GM12865 (cell line): ENCODE measurements around the gene ITPR1.

Experiments used
- DNase-seq: peaks from one replicate; pipeline ENCODE4 v3.0.0; 2010; ENCODE audit warnings: low read depth
- H3K4me3 ChIP-seq: 2 replicates; pipeline ENCODE4 v1.5.1; 2011; ENCODE audit warnings: mild to moderate bottlenecking, low read depth, low read length, control low read depth
- TF ChIP-seq, protein P1 (sequence below): IDR thresholded peaks from 2 replicates; pipeline ENCODE4 v1.5.1; 2011; ENCODE audit warnings: low read length, control low read depth, low read depth, inconsistent platforms; ENCODE audit not compliant: insufficient read depth; ENCODE audit errors: missing control alignments

ITPR1 gene

DNA sequence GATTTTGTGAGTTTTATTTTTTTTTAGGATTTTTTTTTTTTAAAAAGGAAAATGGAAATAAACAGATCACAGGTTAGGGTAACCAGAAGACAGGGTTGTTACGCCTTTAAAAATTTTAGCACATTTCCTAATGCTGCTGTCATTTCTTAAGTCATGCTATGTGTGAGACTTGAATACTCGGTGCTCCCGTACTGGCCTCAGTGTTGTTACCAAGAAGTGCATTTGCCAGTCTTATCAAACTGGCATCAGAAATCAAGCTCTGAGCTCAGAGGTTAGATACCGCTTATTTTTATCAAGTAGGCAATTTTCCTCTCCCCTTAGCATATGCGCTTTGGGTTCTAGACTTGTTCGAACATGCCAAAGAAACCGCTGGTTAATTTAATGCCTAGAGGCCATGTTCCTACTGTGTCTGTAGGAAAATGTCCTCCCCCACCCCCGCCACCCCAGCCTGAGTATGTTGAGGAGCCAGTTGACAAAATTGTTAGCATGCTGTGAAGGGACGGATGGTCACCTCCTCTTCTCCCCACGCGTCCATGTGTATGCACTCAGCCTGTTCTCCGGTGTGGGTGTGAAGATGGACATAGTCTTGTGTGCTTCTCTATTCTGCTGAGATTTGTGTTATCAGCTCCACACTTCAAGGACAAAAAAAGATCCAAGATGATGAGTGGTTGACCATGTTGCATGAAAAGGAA, 88.9 kb downstream of the ITPR1 start:
- no peak for DNase-seq
- TF ChIP-seq, protein P1, sequence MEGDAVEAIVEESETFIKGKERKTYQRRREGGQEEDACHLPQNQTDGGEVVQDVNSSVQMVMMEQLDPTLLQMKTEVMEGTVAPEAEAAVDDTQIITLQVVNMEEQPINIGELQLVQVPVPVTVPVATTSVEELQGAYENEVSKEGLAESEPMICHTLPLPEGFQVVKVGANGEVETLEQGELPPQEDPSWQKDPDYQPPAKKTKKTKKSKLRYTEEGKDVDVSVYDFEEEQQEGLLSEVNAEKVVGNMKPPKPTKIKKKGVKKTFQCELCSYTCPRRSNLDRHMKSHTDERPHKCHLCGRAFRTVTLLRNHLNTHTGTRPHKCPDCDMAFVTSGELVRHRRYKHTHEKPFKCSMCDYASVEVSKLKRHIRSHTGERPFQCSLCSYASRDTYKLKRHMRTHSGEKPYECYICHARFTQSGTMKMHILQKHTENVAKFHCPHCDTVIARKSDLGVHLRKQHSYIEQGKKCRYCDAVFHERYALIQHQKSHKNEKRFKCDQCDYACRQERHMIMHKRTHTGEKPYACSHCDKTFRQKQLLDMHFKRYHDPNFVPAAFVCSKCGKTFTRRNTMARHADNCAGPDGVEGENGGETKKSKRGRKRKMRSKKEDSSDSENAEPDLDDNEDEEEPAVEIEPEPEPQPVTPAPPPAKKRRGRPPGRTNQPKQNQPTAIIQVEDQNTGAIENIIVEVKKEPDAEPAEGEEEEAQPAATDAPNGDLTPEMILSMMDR, result no peak

DNA sequence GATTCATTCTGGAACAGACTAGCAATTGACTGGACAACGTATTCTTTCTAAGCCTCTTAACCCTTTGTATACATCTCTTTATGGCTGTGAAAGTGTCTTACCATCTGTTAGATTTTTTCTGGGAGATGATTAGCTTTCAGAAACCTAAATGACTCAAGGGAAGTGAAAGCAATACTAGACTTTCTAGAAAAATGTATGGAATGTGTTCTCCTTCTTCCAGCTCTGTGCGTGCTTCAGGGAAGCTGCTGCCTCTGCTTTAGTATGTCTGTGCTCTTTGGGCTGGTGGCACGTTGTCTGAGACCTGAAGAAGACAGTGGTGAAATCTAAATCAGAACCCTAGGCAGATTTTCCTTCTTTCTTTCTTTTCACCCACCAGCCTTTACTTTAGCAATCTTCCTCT, 89.5 kb downstream of the ITPR1 start:
- no peak overlapping the region for H3K4me3 ChIP-seq
- TF ChIP-seq, protein P1, result no peak
- DNase-seq, result no peak

More for the DNA sequence above, 88.9 kb downstream of the ITPR1 start:
- no peak overlapping the region for H3K4me3 ChIP-seq

DNA sequence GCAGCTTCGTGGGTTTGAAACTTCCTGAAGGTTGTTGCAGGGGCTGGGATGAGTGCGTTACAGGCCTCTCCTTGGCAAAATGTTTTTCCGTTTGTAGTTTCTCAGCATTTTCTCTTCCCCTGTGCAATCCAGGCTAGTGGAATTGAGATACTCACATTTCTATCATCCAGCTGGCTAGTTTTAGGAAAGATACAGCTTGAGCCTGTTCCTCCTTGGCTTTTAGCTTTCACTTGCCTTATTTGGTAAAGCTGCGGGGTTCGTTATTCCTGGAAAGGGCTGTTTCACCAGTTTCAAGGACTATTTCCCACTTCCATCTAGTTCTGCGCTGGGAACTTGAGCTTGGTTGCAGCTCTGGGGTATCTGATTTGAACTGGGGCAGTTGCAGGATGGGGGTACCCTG, 90.3 kb downstream of the ITPR1 start:
- TF ChIP-seq, protein P1, result no peak
- H3K4me3 ChIP-seq, result no peak overlapping the region
- no peak for DNase-seq

DNA sequence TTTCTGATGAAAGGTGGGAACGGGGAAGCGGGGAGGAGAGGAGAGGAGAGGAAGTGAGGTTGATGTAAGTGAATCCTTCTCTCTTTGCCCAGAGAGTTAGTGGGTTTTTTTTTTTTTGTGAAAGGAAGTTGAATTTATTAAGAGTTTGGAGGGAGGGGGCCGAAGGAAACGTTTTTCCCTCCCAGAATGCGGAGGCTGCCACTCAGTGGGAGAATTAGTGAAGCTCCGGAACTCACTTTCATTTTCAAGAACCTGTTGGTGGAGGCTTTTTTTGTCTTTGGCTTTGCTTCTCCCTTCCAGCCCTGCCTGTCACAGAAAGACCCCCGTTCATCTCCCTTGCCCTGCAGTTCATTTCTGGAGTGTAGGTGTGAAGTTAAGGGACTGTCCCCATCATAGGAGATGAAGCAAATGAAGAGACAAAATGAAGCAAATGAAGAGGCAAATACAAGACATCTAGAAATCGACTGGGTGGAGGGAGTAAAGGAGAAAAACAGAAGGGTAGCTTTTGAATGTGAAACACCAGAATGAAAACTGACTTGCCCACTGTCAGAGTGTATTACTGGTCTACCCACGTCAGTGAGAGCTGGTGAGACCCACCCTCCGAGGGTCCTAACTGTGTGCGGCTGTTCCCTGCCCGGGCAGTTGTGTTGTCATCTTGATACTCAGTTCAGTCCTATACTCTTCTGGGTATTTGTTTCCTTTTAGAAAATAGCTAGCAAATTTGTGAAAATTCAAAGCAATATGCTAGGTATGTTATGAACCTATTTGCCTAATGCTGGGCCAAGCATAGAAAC, 91.5 kb downstream of the ITPR1 start:
- TF ChIP-seq, protein P1, result no peak
- peak; percentile 35 for DNase-seq
- peak overlapping the region; percentile 37 for H3K4me3 ChIP-seq

DNA sequence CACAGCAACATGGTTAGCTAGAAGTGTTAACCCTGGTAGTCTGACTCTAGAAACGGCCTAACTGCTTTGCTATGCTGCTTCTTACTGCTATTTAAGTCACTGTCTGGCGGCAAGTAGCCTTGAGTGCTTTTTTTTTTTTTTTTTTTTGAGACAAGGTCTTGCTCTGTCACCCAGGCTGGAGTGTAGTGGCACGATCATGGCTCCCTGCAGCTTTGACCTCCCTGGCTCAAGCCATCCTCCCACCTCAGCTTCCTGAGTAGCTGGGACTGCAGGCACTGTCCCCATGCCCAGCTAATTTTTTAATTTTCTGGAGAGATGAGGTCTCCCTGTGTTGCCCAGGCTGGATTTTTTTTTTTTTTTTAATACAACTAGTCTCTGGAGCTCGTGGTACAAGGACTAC, 93.2 kb downstream of the ITPR1 start:
- no peak for DNase-seq
- no peak overlapping the region for H3K4me3 ChIP-seq

DNA sequence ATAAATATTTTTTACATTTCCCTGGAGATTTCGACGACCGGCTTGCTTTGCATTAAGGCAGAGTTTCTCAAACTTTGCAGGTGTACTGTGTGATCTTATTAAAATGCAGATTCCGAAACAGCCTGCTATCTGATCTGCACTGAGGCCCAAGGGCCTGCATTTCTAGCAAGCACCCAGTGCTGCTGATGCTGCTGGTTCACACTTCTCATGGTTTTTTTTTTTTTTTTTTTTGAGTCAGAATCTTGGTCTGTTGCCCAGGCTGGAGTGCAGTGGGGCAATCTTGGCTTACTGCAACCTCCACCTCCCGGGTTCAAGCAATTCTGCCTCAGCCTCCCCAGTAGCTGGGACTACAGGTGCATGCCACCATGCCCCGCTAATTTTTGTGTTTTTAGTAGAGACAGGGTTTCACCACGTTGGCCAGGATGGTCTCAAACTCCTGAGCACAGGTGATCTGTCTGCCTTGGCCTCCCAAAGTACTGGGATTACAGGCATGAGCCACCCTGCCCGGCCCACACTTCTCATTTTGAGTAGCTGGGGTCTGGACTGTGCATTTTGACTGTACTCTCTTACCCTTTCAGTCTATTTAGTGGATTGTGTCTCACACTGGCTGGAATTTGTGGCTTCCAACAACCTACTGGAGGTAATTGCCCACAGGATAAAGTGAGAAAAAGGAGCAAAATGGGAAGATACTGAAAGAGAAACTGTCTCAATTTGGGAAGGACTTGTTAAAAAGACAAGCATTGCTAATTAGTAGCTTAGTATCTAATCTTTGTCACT, 94.1 kb downstream of the ITPR1 start:
- TF ChIP-seq, protein P1, result no peak
- no peak for DNase-seq

More for the DNA sequence above, 93.2 kb downstream of the ITPR1 start:
- TF ChIP-seq, protein P1, result no peak

More for the DNA sequence above, 94.1 kb downstream of the ITPR1 start:
- no peak overlapping the region for H3K4me3 ChIP-seq
